ENCODE results near the gene KHDC3L. TPM values are rescaled to one million over a fixed set of nuclear protein-coding genes. Genes with fewer than 3 reads are reported as not detected.

KHDC3L gene
- total and polyA plus RNA-seq, 10 of the 15 experiments (the other 5 are each of a cell fraction or from before 2014, with no cell fraction given): not detected

GRCh38 chr6:73369563-73369962, 7.1 kb downstream of the KHDC3L start, which contains the start of gene OOEP:
Gene OOEP, minus strand, starts transcription at chr6:73369897. Its CDS starts 105 bp downstream, at chr6:73369792.
- FAIRE-seq (no peak), DNase-seq (ENCODE audit: low read depth, low spot score) (no peak), ATAC-seq (no peak)
- no peaks in the 10 kb centered on the region for H3K4me1 ChIP-seq (ENCODE audit: control insufficient read depth, insufficient read depth, low read length)
- H3K4me2 ChIP-seq (ENCODE audit: control insufficient read depth, insufficient read depth): no peak within 1 kb of the TSS
- TF ChIP-seq IRF3 (IDR thresholded peaks at IDR 0.05) (no peak), CBX3 (IDR thresholded peaks at IDR 0.05; ENCODE audit: borderline replicate concordance, low read depth) (no peak), ZNF24 (IDR thresholded peaks at IDR 0.05) (no peak), WRNIP1 (IDR thresholded peaks at IDR 0.05; ENCODE audit: borderline replicate concordance, low read depth, low read length) (no peak), NFIC (IDR thresholded peaks at IDR 0.05; ENCODE audit: low read depth, low read length) (no peak), FOS (IDR thresholded peaks at IDR 0.05; ENCODE audit: borderline replicate concordance, extremely low read depth, insufficient read length) (no peak), FOXK2 (IDR thresholded peaks at IDR 0.05) (no peak), MTA2 (IDR thresholded peaks at IDR 0.05; ENCODE audit: low read depth) (no peak), IKZF2 (IDR thresholded peaks at IDR 0.05) (no peak), CBX5 (IDR thresholded peaks at IDR 0.05; ENCODE audit: low read depth) (no peak), SMC3 (IDR thresholded peaks at IDR 0.05; ENCODE audit: borderline replicate concordance, low read length) (no peak), TCF12 (IDR thresholded peaks at IDR 0.05; ENCODE audit: low read depth, low read length) (no peak), BACH1 (IDR thresholded peaks at IDR 0.05; ENCODE audit: borderline replicate concordance) (no peak), POLR2A (IDR thresholded peaks at IDR 0.05; ENCODE audit: low read depth, low read length) (no peak), ZNF687 (IDR thresholded peaks at IDR 0.05) (no peak)
- BruUV-seq (replicated peaks): no TSS peak
- no peaks in the 10 kb centered on the region for H4K20me1 ChIP-seq (ENCODE audit: control insufficient read depth, insufficient read depth)
- H2AFZ ChIP-seq (ENCODE audit: control insufficient read depth, low read depth, low read length): no peak within 1 kb of the TSS
- 0 out of 4 replicates have a peak, but pooled peaks cover 0 to 3% of the 10 kb centered on the region in 2 experiments for H3K27me3 ChIP-seq (replicated peaks in 1 of 2; ENCODE audit: control insufficient read depth in 2 of 2, insufficient read depth in 2 of 2, low read length in 1 of 2)
- no peaks in the 10 kb centered on the region for H3K79me2 ChIP-seq (ENCODE audit: control insufficient read depth, insufficient read depth, low read length)
- H3K4me3 ChIP-seq: no peak within 1 kb of the TSS
- RAD21 ChIA-PET (ENCODE audit: unreplicated experiment): no interaction called here
- in situ Hi-C loops (cut with MboI) (no loop called here), intact Hi-C loops (cut with micrococcal nuclease; ENCODE audit: unreplicated experiment) (no loop called here)
- POLR2A ChIA-PET: no interaction called here
- CTCF ChIA-PET: no interaction called here
- no peaks in the 10 kb centered on the region; the same call in 2 of the 3 replicates for H3K9me3 ChIP-seq (replicated peaks; ENCODE audit: control insufficient read depth, insufficient read depth, low read length)
- H3K27ac ChIP-seq (ENCODE audit: control insufficient read depth, insufficient read depth): no peak within 1 kb of the TSS
- 92% methylated on average over 25 of the region's 36 CpGs for WGBS (ENCODE audit: insufficient coverage, insufficient replicate concordance, low lambda C conversion rate, missing lambda C conversion rate)
- H3K9ac ChIP-seq (ENCODE audit: control insufficient read depth, insufficient read depth, low read length): no peak within 1 kb of the TSS
- no peaks in the 10 kb centered on the region for H3K36me3 ChIP-seq (ENCODE audit: control insufficient read depth in 2 of 2, insufficient read depth in 2 of 2, low read length in 1 of 2)
- SMC1A ChIA-PET (ENCODE audit: uncharacterized antibody, unreplicated experiment): no interaction called here

Data from GM12878 (cell line).